GM23338 (cell line): Measurements from ENCODE around the gene TARS1. TPM values are rescaled to one million over a fixed set of nuclear protein-coding genes. Genes with fewer than 3 reads are reported as not detected.
A peak's percentile ranks its signal among the peaks of the same experiment; 100 is the strongest.

ENCODE experiments used
- ATAC-seq: fragments of 200-7000 bp; cut with Tn5 transposase; 3 replicates; pipeline ENCODE4 v1.9.1; 2020
- DNase-seq: peaks from one replicate; pipeline ENCODE4 v3.0.0-alpha.2; 2015; ENCODE audit warnings: low spot score
- H2AFZ ChIP-seq: fragments of 200-600 bp; sonication (generic); 2 replicates; pipeline ENCODE4 v1.8.0; 2016; ENCODE audit warnings: antibody characterized with exemption, mild to moderate bottlenecking, moderate library complexity
- H3F3A ChIP-seq: fragments of 200-600 bp; sonication (generic); replicated peaks from 2 replicates; pipeline ENCODE4 v1.8.0; 2017; ENCODE audit warnings: antibody characterized with exemption, mixed run types, low read depth
- H3K27ac ChIP-seq: fragments of 200-600 bp; sonication (generic); 2 replicates; pipeline ENCODE4 v1.6.1; 2016; ENCODE audit warnings: low read depth
- H3K27me3 ChIP-seq: fragments of 200-600 bp; sonication (generic); 2 replicates; pipeline ENCODE4 v1.8.0; 2016; ENCODE audit warnings: mild to moderate bottlenecking, mixed run types, moderate library complexity; ENCODE audit not compliant: insufficient read depth
- H3K36me3 ChIP-seq: fragments of 200-600 bp; sonication (generic); 2 replicates; pipeline ENCODE4 v1.8.0; 2016; ENCODE audit warnings: mild to moderate bottlenecking; ENCODE audit not compliant: insufficient read depth
- H3K4me1 ChIP-seq: fragments of 200-600 bp; sonication (generic); 2 replicates; pipeline ENCODE4 v1.8.0; 2016; ENCODE audit warnings: mild to moderate bottlenecking, moderate library complexity; ENCODE audit not compliant: insufficient read depth
- H3K4me2 ChIP-seq: fragments of 200-600 bp; sonication (generic); 2 replicates; pipeline ENCODE4 v1.7.1; 2017; ENCODE audit warnings: mixed run types
- H3K4me3 ChIP-seq: fragments of 200-600 bp; sonication (generic); 2 replicates; pipeline ENCODE4 v1.6.1; 2016; ENCODE audit warnings: mixed run types
- H3K79me2 ChIP-seq: fragments of 200-600 bp; sonication (generic); replicated peaks from 2 replicates; pipeline ENCODE4 v1.8.0; 2017; ENCODE audit warnings: mild to moderate bottlenecking; ENCODE audit not compliant: insufficient read depth
- H3K9me2 ChIP-seq: fragments of 200-600 bp; sonication (generic); 2 replicates; pipeline ENCODE4 v1.8.0; 2017; ENCODE audit not compliant: insufficient read depth
- H4K20me1 ChIP-seq: fragments of 200-600 bp; sonication (generic); replicated peaks from 2 replicates; pipeline ENCODE4 v1.8.0; 2017; ENCODE audit warnings: mild to moderate bottlenecking; ENCODE audit not compliant: insufficient read depth
- H3K27ac Mint-ChIP-seq: 2 replicates; pipeline ENCODE4 v1.8.0; 2020; ENCODE audit warnings: inconsistent platforms, mild to moderate bottlenecking, moderate library complexity, mixed read lengths
- H3K27me3 Mint-ChIP-seq: 3 replicates; pipeline ENCODE4 v1.8.0; 2022; ENCODE audit warnings: low read depth, mild to moderate bottlenecking, moderate library complexity, mixed read lengths, inconsistent platforms; ENCODE audit not compliant: insufficient read depth, poor library complexity
- H3K36me3 Mint-ChIP-seq: 3 replicates; pipeline ENCODE4 v1.8.0; 2021; ENCODE audit warnings: low read depth, mild to moderate bottlenecking, inconsistent platforms, moderate library complexity, mixed read lengths
- H3K4me1 Mint-ChIP-seq: 3 replicates; pipeline ENCODE4 v1.8.0; 2020; ENCODE audit warnings: mild to moderate bottlenecking, inconsistent platforms, mixed read lengths
- H3K4me3 Mint-ChIP-seq: 3 replicates; pipeline ENCODE4 v1.8.0; 2021; ENCODE audit warnings: moderate library complexity, mild to moderate bottlenecking, inconsistent platforms, mixed read lengths
- H3K9me3 Mint-ChIP-seq: 3 replicates; pipeline ENCODE4 v1.8.0; 2020; ENCODE audit warnings: moderate library complexity, mild to moderate bottlenecking, inconsistent platforms, mixed read lengths
- EZH2 ChIP-seq: fragments of 200-600 bp; sonication (generic); IDR thresholded peaks from one replicate; pipeline ENCODE4 v1.8.0; 2017; ENCODE audit warnings: antibody characterized with exemption, mild to moderate bottlenecking, low read depth; ENCODE audit not compliant: unreplicated experiment
- EZH2phosphoT487 ChIP-seq: fragments of 200-600 bp; sonication (generic); IDR thresholded peaks from one replicate; pipeline ENCODE4 v1.8.1; 2018; ENCODE audit warnings: antibody characterized with exemption; ENCODE audit not compliant: unreplicated experiment
- POLR2AphosphoS5 ChIP-seq: IDR thresholded peaks from 2 replicates; pipeline ENCODE4 v1.6.1; 2016; ENCODE audit warnings: antibody characterized with exemption, low read depth
- ZNF331 ChIP-seq: fragments of 250-450 bp; sonication (Bioruptor Pico); IDR thresholded peaks from 2 replicates; pipeline ENCODE4 v1.5.0; 2020; ENCODE audit warnings: low read depth, mild to moderate bottlenecking, moderate library complexity
- polyA plus RNA-seq: library from polyadenylated mRNA; unstranded; fragments of >200 nt; fragmentation: Nextera tagmentation; extraction: Ambion mirVana; gene quantifications from 2 replicates; pipeline ENCODE4 v1.2.1, GENCODE V29; 2016
- total RNA-seq: library from RNA; depleted of rRNA; stranded (reverse); fragments of >200 nt; shearing (Covaris generic); gene quantifications from 2 replicates; pipeline ENCODE4 v1.2.3, GENCODE V29; 2014
- TF ChIP-seq, protein P1 (sequence below): fragments of 250-450 bp; sonication (Bioruptor Pico); IDR thresholded peaks from 2 replicates; pipeline ENCODE4 v1.5.0; 2020; ENCODE audit warnings: mild to moderate bottlenecking, moderate library complexity
- TF ChIP-seq, protein P2 (sequence below): IDR thresholded peaks from 2 replicates; pipeline ENCODE4 v1.6.1; 2016; ENCODE audit warnings: antibody characterized with exemption
- TF ChIP-seq, protein P3 (sequence below), 2 experiments: fragments of 200-600 bp in 1 of 2; sonication (generic) in 1 of 2; conservative IDR thresholded peaks; 2 replicates each; pipeline versions ENCODE4 v1.5.1 to v1.6.1; 2016 to 2017; ENCODE audit warnings: antibody characterized with exemption in 2 of 2, low read depth in 2 of 2, mild to moderate bottlenecking in 2 of 2, moderate library complexity in 1 of 2

Gene TARS1
- total and polyA plus RNA-seq, 2 experiments from 2014 or later, result 458 to 473 TPM

DNA sequence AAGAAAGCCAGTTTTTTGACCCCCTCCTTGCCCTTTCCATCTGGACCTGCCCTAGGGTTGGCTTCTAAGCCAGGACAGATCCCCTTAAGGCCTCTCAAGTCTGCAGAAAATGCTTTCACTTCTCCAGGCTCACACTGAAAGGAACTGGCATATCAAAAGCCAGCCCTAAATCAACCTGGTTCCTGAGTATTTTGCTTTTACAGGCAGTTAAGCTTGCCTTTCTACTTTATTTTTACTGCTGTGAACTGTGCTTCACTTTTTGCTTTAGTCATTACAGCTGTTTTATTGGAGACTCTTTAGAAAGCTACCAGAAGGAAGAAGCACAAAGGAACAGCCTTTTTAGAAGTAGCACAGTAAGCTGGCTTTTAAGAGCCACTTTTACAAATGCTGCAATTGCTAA is 5.0 kb downstream of the TARS1 start:
- peaks cover 6% of the 10 kb centered on the region; the same call in 1 of the 2 replicates for H3F3A ChIP-seq
- H2AFZ ChIP-seq, result no peak overlapping the region
- Mint-ChIP-seq H3K4me3 (peak overlapping the region; percentile 35; the same call in 2 of the 3 replicates), H3K27me3 (no peaks in the 10 kb centered on the region), H3K36me3 (peaks cover 81% of the 10 kb centered on the region), H3K27ac (peak overlapping the region; percentile 77; the same call in 1 of the 2 replicates), H3K4me1 (peaks cover 53% of the 10 kb centered on the region), H3K9me3 (no peaks in the 10 kb centered on the region; the same call in 2 of the 3 replicates)
- H3K27me3 ChIP-seq, result no peaks in the 10 kb centered on the region
- peak overlapping the region; percentile 95; the same call in 1 of the 2 replicates for H3K4me3 ChIP-seq
- H3K27ac ChIP-seq, result peak overlapping the region; percentile 97
- H3K79me2 ChIP-seq, result peaks cover 93% of the 10 kb centered on the region
- peaks cover 42% of the 10 kb centered on the region; the same call in 1 of the 2 replicates for H3K36me3 ChIP-seq
- peak overlapping the region; percentile 45 for H3K4me2 ChIP-seq
- DNase-seq, result no peak
- H3K9me2 ChIP-seq, result no peaks in the 10 kb centered on the region
- no peak for TF ChIP-seq EZH2
- TF ChIP-seq, protein P1, sequence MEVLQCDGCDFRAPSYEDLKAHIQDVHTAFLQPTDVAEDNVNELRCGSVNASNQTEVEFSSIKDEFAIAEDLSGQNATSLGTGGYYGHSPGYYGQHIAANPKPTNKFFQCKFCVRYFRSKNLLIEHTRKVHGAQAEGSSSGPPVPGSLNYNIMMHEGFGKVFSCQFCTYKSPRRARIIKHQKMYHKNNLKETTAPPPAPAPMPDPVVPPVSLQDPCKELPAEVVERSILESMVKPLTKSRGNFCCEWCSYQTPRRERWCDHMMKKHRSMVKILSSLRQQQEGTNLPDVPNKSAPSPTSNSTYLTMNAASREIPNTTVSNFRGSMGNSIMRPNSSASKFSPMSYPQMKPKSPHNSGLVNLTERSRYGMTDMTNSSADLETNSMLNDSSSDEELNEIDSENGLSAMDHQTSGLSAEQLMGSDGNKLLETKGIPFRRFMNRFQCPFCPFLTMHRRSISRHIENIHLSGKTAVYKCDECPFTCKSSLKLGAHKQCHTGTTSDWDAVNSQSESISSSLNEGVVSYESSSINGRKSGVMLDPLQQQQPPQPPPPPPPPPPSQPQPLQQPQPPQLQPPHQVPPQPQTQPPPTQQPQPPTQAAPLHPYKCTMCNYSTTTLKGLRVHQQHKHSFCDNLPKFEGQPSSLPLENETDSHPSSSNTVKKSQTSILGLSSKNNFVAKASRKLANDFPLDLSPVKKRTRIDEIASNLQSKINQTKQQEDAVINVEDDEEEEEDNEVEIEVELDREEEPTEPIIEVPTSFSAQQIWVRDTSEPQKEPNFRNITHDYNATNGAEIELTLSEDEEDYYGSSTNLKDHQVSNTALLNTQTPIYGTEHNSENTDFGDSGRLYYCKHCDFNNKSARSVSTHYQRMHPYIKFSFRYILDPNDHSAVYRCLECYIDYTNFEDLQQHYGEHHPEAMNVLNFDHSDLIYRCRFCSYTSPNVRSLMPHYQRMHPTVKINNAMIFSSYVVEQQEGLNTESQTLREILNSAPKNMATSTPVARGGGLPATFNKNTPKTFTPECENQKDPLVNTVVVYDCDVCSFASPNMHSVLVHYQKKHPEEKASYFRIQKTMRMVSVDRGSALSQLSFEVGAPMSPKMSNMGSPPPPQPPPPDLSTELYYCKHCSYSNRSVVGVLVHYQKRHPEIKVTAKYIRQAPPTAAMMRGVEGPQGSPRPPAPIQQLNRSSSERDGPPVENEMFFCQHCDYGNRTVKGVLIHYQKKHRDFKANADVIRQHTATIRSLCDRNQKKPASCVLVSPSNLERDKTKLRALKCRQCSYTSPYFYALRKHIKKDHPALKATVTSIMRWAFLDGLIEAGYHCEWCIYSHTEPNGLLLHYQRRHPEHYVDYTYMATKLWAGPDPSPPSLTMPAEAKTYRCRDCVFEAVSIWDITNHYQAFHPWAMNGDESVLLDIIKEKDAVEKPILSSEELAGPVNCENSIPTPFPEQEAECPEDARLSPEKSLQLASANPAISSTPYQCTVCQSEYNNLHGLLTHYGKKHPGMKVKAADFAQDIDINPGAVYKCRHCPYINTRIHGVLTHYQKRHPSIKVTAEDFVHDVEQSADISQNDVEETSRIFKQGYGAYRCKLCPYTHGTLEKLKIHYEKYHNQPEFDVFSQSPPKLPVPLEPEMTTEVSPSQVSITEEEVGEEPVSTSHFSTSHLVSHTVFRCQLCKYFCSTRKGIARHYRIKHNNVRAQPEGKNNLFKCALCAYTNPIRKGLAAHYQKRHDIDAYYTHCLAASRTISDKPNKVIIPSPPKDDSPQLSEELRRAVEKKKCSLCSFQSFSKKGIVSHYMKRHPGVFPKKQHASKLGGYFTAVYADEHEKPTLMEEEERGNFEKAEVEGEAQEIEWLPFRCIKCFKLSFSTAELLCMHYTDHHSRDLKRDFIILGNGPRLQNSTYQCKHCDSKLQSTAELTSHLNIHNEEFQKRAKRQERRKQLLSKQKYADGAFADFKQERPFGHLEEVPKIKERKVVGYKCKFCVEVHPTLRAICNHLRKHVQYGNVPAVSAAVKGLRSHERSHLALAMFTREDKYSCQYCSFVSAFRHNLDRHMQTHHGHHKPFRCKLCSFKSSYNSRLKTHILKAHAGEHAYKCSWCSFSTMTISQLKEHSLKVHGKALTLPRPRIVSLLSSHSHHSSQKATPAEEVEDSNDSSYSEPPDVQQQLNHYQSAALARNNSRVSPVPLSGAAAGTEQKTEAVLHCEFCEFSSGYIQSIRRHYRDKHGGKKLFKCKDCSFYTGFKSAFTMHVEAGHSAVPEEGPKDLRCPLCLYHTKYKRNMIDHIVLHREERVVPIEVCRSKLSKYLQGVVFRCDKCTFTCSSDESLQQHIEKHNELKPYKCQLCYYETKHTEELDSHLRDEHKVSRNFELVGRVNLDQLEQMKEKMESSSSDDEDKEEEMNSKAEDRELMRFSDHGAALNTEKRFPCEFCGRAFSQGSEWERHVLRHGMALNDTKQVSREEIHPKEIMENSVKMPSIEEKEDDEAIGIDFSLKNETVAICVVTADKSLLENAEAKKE, result no peak
- TF ChIP-seq, protein P2, sequence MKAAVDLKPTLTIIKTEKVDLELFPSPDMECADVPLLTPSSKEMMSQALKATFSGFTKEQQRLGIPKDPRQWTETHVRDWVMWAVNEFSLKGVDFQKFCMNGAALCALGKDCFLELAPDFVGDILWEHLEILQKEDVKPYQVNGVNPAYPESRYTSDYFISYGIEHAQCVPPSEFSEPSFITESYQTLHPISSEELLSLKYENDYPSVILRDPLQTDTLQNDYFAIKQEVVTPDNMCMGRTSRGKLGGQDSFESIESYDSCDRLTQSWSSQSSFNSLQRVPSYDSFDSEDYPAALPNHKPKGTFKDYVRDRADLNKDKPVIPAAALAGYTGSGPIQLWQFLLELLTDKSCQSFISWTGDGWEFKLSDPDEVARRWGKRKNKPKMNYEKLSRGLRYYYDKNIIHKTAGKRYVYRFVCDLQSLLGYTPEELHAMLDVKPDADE, result no peak
- no peak for TF ChIP-seq POLR2AphosphoS5
- no peak for TF ChIP-seq EZH2phosphoT487
- TF ChIP-seq, protein P3, sequence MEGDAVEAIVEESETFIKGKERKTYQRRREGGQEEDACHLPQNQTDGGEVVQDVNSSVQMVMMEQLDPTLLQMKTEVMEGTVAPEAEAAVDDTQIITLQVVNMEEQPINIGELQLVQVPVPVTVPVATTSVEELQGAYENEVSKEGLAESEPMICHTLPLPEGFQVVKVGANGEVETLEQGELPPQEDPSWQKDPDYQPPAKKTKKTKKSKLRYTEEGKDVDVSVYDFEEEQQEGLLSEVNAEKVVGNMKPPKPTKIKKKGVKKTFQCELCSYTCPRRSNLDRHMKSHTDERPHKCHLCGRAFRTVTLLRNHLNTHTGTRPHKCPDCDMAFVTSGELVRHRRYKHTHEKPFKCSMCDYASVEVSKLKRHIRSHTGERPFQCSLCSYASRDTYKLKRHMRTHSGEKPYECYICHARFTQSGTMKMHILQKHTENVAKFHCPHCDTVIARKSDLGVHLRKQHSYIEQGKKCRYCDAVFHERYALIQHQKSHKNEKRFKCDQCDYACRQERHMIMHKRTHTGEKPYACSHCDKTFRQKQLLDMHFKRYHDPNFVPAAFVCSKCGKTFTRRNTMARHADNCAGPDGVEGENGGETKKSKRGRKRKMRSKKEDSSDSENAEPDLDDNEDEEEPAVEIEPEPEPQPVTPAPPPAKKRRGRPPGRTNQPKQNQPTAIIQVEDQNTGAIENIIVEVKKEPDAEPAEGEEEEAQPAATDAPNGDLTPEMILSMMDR (conservative IDR thresholded peaks at IDR 0.05; ENCODE audit: low read depth in 2 of 2), result no peak
- no peak for TF ChIP-seq ZNF331 (CRISPR knock-in tag)
- peaks cover 47% of the 10 kb centered on the region for H3K4me1 ChIP-seq
- H4K20me1 ChIP-seq, result peaks cover 18% of the 10 kb centered on the region
- ATAC-seq, result peak; percentile 4; the same call in 2 of the 3 replicates
